CD14-positive monocyte (primary cell): ENCODE measurements around the gene RRBP1. TPM values are rescaled to one million over a fixed set of nuclear protein-coding genes. Genes with fewer than 3 reads are reported as not detected.

ENCODE experiments used
- DNase-seq, 3 donors: peaks; one replicate each; pipeline ENCODE4 v3.0.0-alpha.2; 2011 to 2022
- H2AFZ ChIP-seq: 2 replicates; pipeline ENCODE4 v1.6.0; 2012; ENCODE audit warnings: mild to moderate bottlenecking, low read depth, low read length, inconsistent platforms; ENCODE audit not compliant: insufficient read depth, poor library complexity, severe bottlenecking
- H3K27ac ChIP-seq, 2 donors: 1 replicate in 1 of 2; 2 replicates in 1 of 2; pipeline ENCODE4 v1.5.1; 2012 to 2013; ENCODE audit warnings: low read length in 2 of 2, control low read depth in 1 of 2, inconsistent platforms in 1 of 2, low read depth in 1 of 2, mild to moderate bottlenecking in 1 of 2
- H3K27me3 ChIP-seq, 2 donors: one replicate each; pipeline versions ENCODE4 v1.6.0 to v1.6.1; 2011 to 2013; ENCODE audit warnings: low read length in 2 of 2; ENCODE audit not compliant: control insufficient read depth in 2 of 2, insufficient read depth in 2 of 2
- H3K36me3 ChIP-seq, 2 donors: replicated peaks in 1 of 2; 1 replicate in 1 of 2; 2 replicates in 1 of 2; pipeline versions ENCODE4 v1.5.1 to v1.6.1; 2012 to 2013; ENCODE audit warnings: low read length in 2 of 2, control low read depth in 1 of 2, inconsistent platforms in 1 of 2, mild to moderate bottlenecking in 1 of 2; ENCODE audit not compliant: insufficient read depth in 2 of 2, control insufficient read depth in 1 of 2
- H3K4me1 ChIP-seq, 2 donors: 1 replicate in 1 of 2; 2 replicates in 1 of 2; pipeline versions ENCODE4 v1.5.1 to v1.6.1; 2012 to 2013; ENCODE audit warnings: low read length in 2 of 2, control low read depth in 1 of 2, inconsistent platforms in 1 of 2, mild to moderate bottlenecking in 1 of 2, moderate library complexity in 1 of 2; ENCODE audit not compliant: insufficient read depth in 2 of 2, control insufficient read depth in 1 of 2
- H3K4me2 ChIP-seq: replicated peaks from 2 replicates; pipeline ENCODE3; 2012; ENCODE audit warnings: low read length, moderate library complexity, mild to moderate bottlenecking; ENCODE audit not compliant: poor library complexity, severe bottlenecking; ENCODE audit errors: extremely low read depth
- H3K4me3 ChIP-seq, 3 experiments: fragments of 200-600 bp in 1 of 3; sonication (generic) in 1 of 3; replicated peaks in 1 of 3; 1 replicate in 2 of 3; 2 replicates in 1 of 3; pipeline ENCODE4 v1.5.1; 2011 to 2013; ENCODE audit warnings: low read length in 3 of 3, mild to moderate bottlenecking in 3 of 3, control low read depth in 2 of 3, low read depth in 2 of 3, inconsistent platforms in 1 of 3, moderate library complexity in 1 of 3
- H3K79me2 ChIP-seq: 2 replicates; pipeline ENCODE4 v1.6.0; 2012; ENCODE audit warnings: mild to moderate bottlenecking, control low read depth, inconsistent platforms, low read length, moderate library complexity; ENCODE audit not compliant: insufficient read depth
- H3K9ac ChIP-seq: 2 replicates; pipeline ENCODE4 v1.6.0; 2017; ENCODE audit warnings: low read length, mild to moderate bottlenecking; ENCODE audit not compliant: insufficient read depth, poor library complexity, severe bottlenecking
- H3K9me3 ChIP-seq, 2 donors: replicated peaks in 1 of 2; 1 replicate in 1 of 2; 2 replicates in 1 of 2; pipeline versions ENCODE4 v1.5.1 to v1.6.1; 2012 to 2013; ENCODE audit warnings: low read length in 2 of 2, control low read depth in 1 of 2; ENCODE audit not compliant: control insufficient read depth in 1 of 2, insufficient read depth in 1 of 2
- H4K20me1 ChIP-seq: 2 replicates; pipeline ENCODE4 v1.6.0; 2012; ENCODE audit warnings: mild to moderate bottlenecking, low read length, control low read depth, moderate library complexity; ENCODE audit not compliant: insufficient read depth
- H3K27ac Mint-ChIP-seq, 7 donors: one replicate each; pipeline ENCODE4 v1.8.0; 2020; ENCODE audit warnings: mild to moderate bottlenecking in 7 of 7, mixed read lengths in 7 of 7, moderate library complexity in 6 of 7, inconsistent platforms in 2 of 7
- H3K27me3 Mint-ChIP-seq, 3 donors: one replicate each; pipeline ENCODE4 v1.8.0; 2021 to 2022; ENCODE audit warnings: low read depth in 3 of 3, mild to moderate bottlenecking in 3 of 3, mixed read lengths in 3 of 3, moderate library complexity in 3 of 3, inconsistent platforms in 1 of 3
- H3K36me3 Mint-ChIP-seq, 2 donors: one replicate each; pipeline ENCODE4 v1.8.0; 2020; ENCODE audit warnings: mixed read lengths in 2 of 2, inconsistent platforms in 1 of 2, mild to moderate bottlenecking in 1 of 2
- H3K4me1 Mint-ChIP-seq: one replicate; pipeline ENCODE4 v1.8.0; 2020; ENCODE audit warnings: mild to moderate bottlenecking, mixed read lengths
- H3K4me3 Mint-ChIP-seq, 2 donors: one replicate each; pipeline ENCODE4 v1.8.0; 2020; ENCODE audit warnings: mild to moderate bottlenecking in 2 of 2, mixed read lengths in 2 of 2, moderate library complexity in 1 of 2
- H3K9me3 Mint-ChIP-seq, 7 donors: one replicate each; pipeline ENCODE4 v1.8.0; 2020 to 2022; ENCODE audit warnings: mixed read lengths in 7 of 7, mild to moderate bottlenecking in 6 of 7, moderate library complexity in 6 of 7, inconsistent platforms in 2 of 7
- WGBS: methylation state at CpG from one replicate; pipeline ENCODE4 v1.1.5; 2013; ENCODE audit warnings: missing lambda C conversion rate; ENCODE audit not compliant: insufficient coverage; 5-methylcytosine and 5-hydroxymethylcytosine counted together
- intact Hi-C, 2 donors: fragments of 100-400 bp; cut with micrococcal nuclease; formaldehyde crosslinking; loops; one replicate each; pipeline versions ENCODE4 v1.15.0 to v1.15.1; 2023
- polyA plus RNA-seq, 3 donors: library from polyadenylated mRNA; depleted of rRNA in 1 of 3; unstranded in 2 of 3; stranded (reverse) in 1 of 3; fragments of 300-500 nt in 2 of 3; fragments of >200 nt in 1 of 3; fragmentation: Illumina TruSeq in 2 of 3; gene quantifications; 1 replicate in 2 of 3; 2 replicates in 1 of 3; pipeline ENCODE4 v1.2.3, GENCODE V29; 2012 to 2021
- TF ChIP-seq, protein P1 (sequence below): fragments of 200-600 bp; IDR thresholded peaks from one replicate; pipeline ENCODE4 v1.8.0; 2022; ENCODE audit warnings: antibody characterized with exemption, mild to moderate bottlenecking

Gene RRBP1
- polyA plus RNA-seq, 3 donors = 4.7 to 22.2 (median 7.5) TPM

DNA sequence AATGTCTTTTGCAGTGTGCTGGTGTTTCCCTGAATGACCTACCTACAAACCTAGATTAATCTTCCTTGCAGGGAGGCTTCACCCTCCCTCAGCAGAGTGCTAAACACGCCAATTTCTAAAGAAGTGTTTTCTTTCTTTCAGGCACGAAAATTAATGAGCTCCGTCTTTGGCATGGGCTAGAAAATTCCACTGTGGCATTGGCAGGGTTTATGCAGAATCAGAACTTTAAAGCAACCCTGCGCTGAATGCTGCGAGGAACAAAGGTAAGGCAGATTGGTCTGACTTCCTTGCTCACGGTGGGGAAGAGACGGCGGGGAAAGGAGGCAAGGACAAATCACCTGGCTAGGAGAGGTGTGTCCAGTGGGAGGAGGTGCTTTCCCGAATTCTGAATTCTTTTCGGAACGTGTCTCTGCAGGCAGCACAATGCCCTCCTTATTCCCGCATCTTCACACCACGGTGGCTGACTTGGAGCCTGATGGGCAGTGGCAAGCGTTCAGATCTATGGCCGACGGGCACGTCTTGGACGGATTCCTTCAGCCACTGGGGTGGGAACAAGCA lies 11.5 kb upstream of the RRBP1 start:
- no peak overlapping the region for H3K4me3 ChIP-seq
- no peak overlapping the region for H3K4me2 ChIP-seq
- TF ChIP-seq, protein P1, sequence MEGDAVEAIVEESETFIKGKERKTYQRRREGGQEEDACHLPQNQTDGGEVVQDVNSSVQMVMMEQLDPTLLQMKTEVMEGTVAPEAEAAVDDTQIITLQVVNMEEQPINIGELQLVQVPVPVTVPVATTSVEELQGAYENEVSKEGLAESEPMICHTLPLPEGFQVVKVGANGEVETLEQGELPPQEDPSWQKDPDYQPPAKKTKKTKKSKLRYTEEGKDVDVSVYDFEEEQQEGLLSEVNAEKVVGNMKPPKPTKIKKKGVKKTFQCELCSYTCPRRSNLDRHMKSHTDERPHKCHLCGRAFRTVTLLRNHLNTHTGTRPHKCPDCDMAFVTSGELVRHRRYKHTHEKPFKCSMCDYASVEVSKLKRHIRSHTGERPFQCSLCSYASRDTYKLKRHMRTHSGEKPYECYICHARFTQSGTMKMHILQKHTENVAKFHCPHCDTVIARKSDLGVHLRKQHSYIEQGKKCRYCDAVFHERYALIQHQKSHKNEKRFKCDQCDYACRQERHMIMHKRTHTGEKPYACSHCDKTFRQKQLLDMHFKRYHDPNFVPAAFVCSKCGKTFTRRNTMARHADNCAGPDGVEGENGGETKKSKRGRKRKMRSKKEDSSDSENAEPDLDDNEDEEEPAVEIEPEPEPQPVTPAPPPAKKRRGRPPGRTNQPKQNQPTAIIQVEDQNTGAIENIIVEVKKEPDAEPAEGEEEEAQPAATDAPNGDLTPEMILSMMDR = no peak
- no peaks in the 10 kb centered on the region for H4K20me1 ChIP-seq
- no peak overlapping the region for H3K9ac ChIP-seq
- no peak overlapping the region for H2AFZ ChIP-seq
- Mint-ChIP-seq H3K4me1 (no peaks in the 10 kb centered on the region), H3K27me3 (peaks cover 2 to 10% (median 3%) of the 10 kb centered on the region in 3 donors), H3K9me3 (peaks cover 0 to 10% (median 3%) of the 10 kb centered on the region in 7 donors), H3K27ac (no peak overlapping the region), H3K36me3 (no peaks in the 10 kb centered on the region), H3K4me3 (no peak overlapping the region)
- H3K9me3 ChIP-seq = no peaks in the 10 kb centered on the region
- no peaks in the 10 kb centered on the region for H3K4me1 ChIP-seq
- intact Hi-C loops = no loop called here
- 93% methylated on average over 18 of the region's 18 CpGs for WGBS
- no peak for DNase-seq
- no peak overlapping the region for H3K27ac ChIP-seq
- no peaks in the 10 kb centered on the region for H3K27me3 ChIP-seq
- no peaks in the 10 kb centered on the region for H3K36me3 ChIP-seq
- H3K79me2 ChIP-seq = no peaks in the 10 kb centered on the region

DNA sequence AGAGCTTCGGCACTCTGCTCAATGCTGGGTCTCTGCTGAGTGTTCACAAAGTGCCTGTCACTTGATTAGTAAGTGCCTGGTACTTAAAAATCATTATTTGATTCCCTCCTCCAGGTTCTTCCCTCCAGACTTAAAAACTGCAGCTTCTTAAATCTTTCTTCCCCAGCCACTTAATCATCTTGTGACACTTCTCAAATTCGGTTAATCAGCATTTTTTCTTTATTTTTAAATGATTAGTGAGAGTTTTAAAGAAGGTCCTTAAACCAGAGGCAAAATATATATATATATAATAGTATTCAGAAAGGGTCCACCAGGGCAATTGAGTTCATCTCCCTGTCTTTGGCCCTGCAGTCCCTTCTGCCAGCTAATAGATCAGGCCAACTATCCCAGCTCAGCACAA lies 9.7 kb upstream of the RRBP1 start:
- no peak for DNase-seq
- Mint-ChIP-seq H3K4me3 (no peak overlapping the region), H3K36me3 (no peaks in the 10 kb centered on the region), H3K4me1 (no peaks in the 10 kb centered on the region), H3K27me3 (peaks cover 5 to 15% (median 10%) of the 10 kb centered on the region in 3 donors), H3K27ac (no peak overlapping the region), H3K9me3 (peaks cover 2 to 10% (median 6%) of the 10 kb centered on the region in 7 donors)
- Histone ChIP-seq H3K4me3 (no peak overlapping the region), H3K27me3 (no peaks in the 10 kb centered on the region), H3K4me1 (no peaks in the 10 kb centered on the region), H2AFZ (no peak overlapping the region), H3K36me3 (no peaks in the 10 kb centered on the region), H3K9me3 (no peaks in the 10 kb centered on the region), H3K9ac (no peak overlapping the region), H3K79me2 (no peaks in the 10 kb centered on the region), H4K20me1 (no peaks in the 10 kb centered on the region), H3K27ac (no peak overlapping the region), H3K4me2 (no peak overlapping the region)
- intact Hi-C loops = no loop called here
- TF ChIP-seq, protein P1 = no peak
- WGBS = no CpG with 5 or more reads among the region's 2 CpGs
